IPS-NIHi7 (cell line): ENCODE results near the gene CR1.
"Not testable (repeated sequence)": the region's sequence is repeated elsewhere in the genome, so short reads cannot be mapped to it uniquely, and the experiment has no call there.

Experiments
- DNase-seq: peaks from one replicate; pipeline ENCODE4 v3.0.0; 2012; ENCODE audit warnings: mixed read lengths; ENCODE audit errors: extremely low spot score

The CR1 gene

GRCh38 chr1:207503950-207504349 is 8.0 kb downstream of the CR1 start:
- DNase-seq, result no peak

GRCh38 chr1:207504438-207504837 is 8.5 kb downstream of the CR1 start:
- no peak for DNase-seq

- no peak for DNase-seq
These were observed 14.5 kb downstream of the CR1 start for GRCh38 chr1:207510444-207510843.

- no peak for DNase-seq
These were observed 18.9 kb downstream of the CR1 start for GRCh38 chr1:207514890-207515289.

GRCh38 chr1:207516729-207517128 is 20.8 kb downstream of the CR1 start:
- no peak for DNase-seq

GRCh38 chr1:207518608-207519236 is 22.8 kb downstream of the CR1 start:
- no peak for DNase-seq

- DNase-seq, result no peak
These were observed 23.8 kb downstream of the CR1 start for GRCh38 chr1:207519505-207520399.

GRCh38 chr1:207520400-207521345 is 24.7 kb downstream of the CR1 start:
- DNase-seq, result not testable (repeated sequence)

GRCh38 chr1:207525239-207525638 is 29.3 kb downstream of the CR1 start:
- not testable (repeated sequence) for DNase-seq

GRCh38 chr1:207528401-207528800 is 32.4 kb downstream of the CR1 start:
- DNase-seq, result not testable (repeated sequence)

GRCh38 chr1:207536263-207536662 is 40.3 kb downstream of the CR1 start:
- DNase-seq, result not testable (repeated sequence)

- not testable (repeated sequence) for DNase-seq
These were observed 50.9 kb downstream of the CR1 start for GRCh38 chr1:207546677-207547357.

GRCh38 chr1:207554823-207555222 is 58.9 kb downstream of the CR1 start:
- DNase-seq, result not testable (repeated sequence)

GRCh38 chr1:207565546-207566468 is 69.8 kb downstream of the CR1 start:
- no peak for DNase-seq

GRCh38 chr1:207571926-207572325 is 76.0 kb downstream of the CR1 start:
- DNase-seq, result not testable (repeated sequence)

GRCh38 chr1:207573074-207573473 is 77.1 kb downstream of the CR1 start:
- DNase-seq, result not testable (repeated sequence)

- not testable (repeated sequence) for DNase-seq
These were observed 79.4 kb downstream of the CR1 start for GRCh38 chr1:207575381-207575780.

- DNase-seq, result no peak
These were observed 83.0 kb downstream of the CR1 start for GRCh38 chr1:207578796-207579435.

GRCh38 chr1:207579436-207579799 is 83.5 kb downstream of the CR1 start:
- peak; percentile 72 for DNase-seq
